GM21360 (cell line): ENCODE results near the gene SV2B.

Experiments used
- ATAC-seq: cut with Tn5 transposase; IDR thresholded peaks from one replicate; pipeline ENCODE4 v1.9.1; 2021; ENCODE audit warnings: mild to moderate bottlenecking, moderate library complexity; ENCODE audit not compliant: unreplicated experiment

The SV2B gene

DNA sequence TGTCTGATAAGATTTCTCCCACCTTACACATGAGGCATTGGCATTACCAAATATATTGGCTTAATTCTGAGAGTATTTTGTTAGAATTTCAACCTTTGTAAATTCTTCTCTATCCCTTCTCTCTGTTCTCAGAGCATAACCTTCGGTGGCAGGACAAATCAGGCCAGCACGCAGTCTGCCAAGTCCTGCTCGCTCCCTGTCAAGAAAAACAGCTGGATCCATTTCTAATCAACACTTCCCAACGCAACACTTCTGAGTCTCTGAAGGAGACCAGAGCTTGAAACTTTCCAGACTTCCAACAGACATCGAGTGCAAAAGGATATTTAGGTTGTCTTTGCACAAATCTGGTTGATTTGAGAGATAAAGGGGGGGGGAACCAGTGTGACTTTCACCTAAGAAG, 125.7 kb downstream of the SV2B start:
- no peak for ATAC-seq

DNA sequence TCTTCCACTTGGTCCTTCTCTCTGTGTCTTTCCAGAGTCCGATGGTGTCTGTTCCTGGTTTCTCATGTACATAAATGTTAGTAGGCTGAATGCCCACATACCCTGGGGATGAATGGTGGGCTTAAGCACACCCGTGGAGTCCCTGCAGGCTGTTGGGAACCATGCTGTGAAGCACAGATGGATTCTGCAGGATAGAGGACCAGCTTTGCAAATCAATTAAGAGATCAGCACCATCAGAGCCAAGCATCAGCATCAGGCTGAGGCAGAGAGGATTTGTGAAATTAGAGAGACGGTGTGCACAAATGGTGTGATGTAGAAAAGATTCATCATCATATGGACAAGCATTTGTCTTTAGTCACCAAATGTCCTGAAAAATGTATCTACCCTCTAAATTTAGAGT, 127.1 kb downstream of the SV2B start:
- no peak for ATAC-seq

DNA sequence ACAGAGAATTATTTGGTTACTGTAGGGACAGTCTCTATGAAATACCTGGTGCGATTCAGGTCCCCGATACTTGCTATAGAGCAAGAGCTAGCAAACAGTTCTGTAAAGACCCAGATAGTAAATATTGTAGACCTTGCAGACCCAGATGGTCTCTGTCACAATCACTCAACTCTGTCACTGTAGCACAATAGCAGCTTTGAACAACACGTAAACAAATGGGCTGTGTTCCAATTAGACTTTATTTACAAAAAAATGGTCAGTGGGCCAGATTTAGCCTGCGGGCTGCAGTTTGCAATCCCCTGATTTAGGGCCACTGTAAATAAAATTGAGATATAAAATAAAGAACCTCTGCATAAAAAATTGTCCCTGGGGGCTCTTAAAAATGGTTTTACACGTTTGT, 127.7 kb downstream of the SV2B start:
- ATAC-seq: no peak

DNA sequence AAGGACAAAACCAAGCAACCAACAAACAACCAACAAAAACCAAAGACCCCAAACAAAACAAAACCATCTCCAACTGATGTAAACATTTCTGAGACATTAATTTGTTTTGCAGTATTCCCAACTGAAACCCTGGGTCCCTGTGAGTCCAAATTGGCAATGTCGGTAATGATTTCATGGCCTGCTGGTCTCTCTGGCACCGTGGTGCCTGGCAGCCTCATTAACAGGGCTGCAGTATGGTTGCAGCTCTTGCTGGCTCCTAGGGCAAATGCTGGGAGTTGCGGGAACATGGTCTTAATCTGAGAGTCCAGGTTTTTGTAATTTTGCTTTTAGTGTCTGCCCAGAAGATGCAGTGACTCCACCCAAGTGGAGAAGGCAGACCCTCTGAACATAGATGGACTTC, 128.3 kb downstream of the SV2B start:
- no peak for ATAC-seq

DNA sequence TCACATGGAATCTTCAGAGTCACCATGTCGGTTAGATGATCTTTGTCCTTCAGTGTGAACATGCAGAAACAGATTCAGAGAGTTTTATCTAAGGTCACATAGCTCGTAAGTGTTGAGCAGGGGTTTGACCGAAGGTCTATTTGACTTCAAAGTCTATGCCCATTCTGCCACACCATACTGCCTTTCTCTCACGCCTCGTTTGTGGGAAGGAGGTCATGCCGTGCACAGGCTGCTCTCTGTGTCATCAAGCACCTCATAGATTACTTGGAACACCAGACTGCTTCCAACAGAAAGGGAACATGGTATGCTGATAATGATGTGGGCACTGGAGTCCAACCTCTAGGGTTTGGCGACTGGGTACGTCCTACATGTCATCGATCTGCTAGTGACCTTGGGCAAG, 128.8 kb downstream of the SV2B start:
- ATAC-seq: no peak

DNA sequence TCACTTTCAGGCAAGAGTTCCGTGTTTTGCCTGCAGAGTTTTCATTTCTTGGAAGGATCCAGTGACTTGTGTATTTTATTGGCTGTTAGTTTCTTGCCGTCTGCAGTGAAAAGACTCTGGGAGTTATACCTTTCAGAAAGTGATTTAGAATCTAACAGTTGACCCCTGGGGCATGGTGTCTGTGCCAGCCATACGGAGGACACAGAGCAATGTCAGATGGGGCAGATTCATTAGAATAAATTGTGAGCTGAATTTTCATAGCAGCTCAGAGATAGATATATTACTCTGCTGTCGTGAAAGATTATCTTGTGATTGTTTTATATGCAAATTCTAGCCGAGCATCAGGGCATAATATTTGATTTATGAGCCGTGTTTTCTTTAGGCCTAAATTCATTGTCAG, 131.6 kb downstream of the SV2B start:
- no peak for ATAC-seq

DNA sequence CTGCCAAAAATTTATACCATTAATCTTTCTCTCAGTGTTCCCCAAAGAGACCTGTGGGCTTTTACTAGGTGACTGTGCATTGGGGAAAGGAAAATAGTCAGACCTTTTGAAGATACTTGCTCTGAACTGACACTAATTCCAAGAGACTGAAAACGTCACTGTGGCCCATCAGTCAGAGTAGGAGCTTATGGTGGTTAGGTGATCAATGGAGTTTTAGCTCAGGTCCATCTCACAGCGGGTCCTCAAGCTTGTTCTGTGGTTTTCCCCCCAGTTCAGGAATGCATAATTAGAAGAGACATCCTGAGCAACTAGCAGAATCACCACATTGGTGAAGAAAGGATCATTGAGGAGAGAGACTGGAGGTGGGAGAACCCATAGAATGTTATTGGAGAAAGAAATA, 134.7 kb downstream of the SV2B start:
- ATAC-seq: no peak

DNA sequence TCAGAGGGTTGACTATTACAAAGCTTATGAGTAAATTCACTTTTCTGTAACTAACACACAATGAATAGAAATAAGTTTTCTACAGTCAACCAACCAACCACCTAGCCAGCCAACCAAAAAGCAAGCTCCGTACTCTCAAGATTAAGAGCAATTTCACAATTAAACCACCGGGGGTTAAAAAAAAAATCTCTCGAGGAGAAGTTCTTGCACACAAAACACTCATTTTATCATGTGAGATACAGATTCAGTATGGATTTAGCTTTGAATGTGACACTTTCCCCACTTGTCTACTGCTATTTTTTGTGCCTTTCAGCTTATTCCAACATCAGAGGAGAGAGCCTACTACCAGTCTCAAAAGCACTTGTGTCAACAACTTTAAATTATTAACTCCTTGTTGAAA, 135.3 kb downstream of the SV2B start:
- no peak for ATAC-seq

DNA sequence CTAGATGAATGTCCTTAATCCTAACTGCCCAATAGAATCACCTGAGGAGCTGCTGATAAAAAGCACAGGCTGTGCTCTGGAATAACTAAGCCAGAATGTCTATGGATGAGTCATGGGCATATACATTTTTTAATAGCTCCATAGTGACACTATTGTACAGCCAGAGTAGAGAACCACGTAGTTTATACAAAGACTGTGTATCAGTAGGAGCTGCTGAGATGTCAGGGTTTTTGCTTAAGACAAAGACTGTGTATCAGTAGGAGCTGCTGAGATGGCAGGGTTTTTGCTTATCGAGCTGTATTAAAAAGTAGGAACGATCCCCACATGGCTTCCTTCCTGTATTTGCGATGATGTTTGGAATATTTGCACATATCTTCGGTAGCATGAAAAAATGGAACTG, 137.4 kb downstream of the SV2B start:
- no peak for ATAC-seq

DNA sequence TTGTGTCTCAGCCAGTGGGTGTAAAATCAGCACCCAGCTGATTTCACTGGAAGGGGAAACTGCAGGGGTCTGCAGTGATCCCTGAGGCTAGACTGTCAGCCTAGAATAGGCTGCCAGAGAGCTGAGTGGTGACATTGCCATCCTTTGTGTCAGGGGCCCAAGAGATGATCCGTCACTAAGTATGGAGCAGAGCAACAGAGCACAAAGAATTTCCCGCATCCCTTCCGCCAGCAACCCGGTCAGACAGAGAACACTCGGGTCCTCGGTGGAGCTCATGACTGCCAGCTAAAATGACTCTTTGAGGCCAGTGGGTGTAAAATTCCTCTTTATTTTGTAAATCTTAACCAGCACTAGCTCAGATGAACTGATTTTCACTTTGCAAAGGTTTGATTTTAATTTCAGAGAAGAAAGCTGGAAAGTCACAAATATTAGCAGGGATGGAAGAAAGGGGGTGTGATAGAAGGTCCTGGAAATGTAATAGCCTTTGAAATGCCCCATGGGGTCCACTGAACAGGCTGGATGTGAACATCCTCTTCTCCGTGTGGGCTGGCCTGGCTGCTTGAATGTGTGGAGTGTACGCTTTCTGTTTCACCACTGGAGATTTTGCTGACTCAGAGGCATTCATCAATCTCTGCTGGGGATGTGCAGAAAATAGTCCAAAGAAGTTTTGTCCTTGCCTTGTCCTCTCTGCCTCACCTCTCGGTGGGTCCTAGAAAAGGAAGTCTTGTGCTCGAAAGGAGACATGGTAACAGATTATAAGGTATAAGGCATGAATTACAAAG, 138.8 kb downstream of the SV2B start:
- no peak for ATAC-seq

DNA sequence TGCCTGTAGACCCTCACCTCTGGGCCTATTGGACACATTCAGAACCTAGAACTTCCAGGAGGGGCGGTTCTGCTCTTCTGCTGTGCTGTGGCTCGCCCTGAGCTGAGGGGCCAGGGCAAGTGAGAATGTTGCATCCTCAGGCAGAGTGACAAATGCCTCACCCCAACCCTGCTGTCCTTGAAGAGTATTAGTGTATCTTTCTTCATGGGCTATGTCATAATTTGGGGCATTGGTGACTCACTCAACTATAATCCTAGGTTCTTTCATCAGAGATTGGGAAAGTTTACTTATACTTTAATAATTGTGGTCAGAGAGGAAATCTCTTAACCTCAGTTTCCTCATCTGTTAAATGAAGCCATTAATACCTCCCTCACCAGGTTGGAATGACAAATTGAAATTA, 143.8 kb downstream of the SV2B start:
- no peak for ATAC-seq

DNA sequence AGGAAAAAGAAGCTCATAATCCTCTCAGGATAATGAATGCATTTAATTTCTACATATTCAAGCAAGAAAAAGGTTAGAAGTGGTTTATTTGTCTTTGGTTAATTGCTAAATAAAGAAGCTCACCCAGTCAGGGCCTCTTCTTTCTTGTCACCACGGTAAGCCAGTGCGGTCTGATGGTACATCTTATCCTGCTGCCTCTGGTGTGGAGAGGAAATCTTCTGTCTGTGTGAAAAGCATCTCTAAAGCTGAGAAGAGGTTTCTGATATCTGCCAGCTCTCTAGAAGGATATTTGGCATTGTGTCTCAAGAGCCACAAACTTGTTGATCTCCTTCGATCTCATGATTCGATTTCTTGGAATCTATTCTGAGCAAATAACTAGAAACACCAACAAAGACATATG, 144.9 kb downstream of the SV2B start:
- ATAC-seq: no peak

DNA sequence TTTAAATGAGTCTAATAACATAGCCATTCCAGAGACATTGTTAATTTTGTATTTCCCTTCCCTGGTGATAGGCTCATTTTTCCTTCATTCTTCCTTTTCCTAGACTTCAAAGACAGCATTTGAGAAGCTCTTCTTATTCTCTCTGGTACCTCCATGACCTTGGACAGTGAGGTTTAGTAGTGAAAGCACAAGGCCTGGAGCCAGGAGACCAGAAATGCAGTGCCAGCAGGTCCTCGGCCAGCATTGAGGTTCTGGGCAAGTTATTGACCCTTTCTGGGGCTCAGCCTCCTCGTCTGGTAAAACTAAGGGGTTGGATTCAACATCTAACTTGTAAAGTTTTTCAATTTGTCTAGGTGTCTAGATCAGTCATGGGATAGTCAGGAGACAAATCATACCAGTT, 146.9 kb downstream of the SV2B start:
- ATAC-seq: no peak

DNA sequence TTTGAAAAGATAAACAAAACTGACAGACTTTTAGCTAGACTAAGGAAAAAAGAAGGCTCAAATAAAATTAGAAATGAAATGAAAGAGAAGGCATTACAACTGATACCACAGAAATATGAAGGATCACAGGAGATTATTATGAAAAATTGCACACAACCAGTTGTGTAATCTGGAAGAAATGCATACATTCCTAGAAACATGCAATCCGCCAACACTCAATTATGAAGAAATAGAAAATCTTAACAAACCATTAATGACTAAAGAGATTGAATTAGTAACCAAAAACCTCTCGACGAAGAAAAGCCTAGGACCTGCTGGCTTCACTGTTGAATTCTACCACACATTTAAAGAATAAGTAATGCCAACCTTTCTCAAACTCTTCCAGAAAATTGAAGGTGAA, 149.5 kb downstream of the SV2B start:
- ATAC-seq: no peak

DNA sequence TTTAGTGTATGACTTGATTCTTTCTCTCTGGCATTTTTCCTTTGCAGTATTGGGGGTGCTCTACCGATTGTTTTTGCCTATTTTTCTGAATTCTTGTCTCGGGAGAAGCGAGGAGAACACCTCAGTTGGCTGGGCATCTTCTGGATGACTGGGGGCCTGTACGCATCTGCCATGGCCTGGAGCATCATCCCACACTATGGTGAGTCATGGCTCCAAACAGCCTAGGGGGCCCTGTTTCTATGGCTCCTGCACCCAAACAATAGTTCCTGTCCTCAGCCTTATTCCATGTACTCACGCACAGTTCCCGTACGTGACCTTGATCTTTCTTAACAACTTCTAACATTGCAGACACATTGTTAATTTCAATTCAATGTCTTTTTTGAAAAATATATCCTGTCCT, 152.3 kb downstream of the SV2B start:
- no peak for ATAC-seq

DNA sequence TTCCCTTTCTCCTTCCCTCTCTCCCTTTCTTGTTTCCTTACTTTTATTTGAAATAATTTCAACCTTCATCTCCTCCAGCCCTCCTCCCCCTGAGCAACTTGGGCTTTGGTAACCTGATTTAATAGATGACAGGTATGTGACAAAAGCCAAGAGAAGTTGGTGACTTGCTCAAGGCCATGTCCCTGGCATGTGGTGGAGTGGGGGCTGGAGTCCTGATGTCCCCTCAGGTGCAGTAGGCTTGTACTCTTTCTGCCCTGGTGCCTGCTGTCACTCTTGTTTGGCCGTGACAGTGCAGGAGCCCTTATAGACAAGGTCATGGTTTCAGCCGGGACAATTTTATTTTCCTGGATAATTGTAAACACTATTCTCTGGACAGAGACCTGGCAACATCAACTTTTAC, 152.7 kb downstream of the SV2B start:
- no peak for ATAC-seq

DNA sequence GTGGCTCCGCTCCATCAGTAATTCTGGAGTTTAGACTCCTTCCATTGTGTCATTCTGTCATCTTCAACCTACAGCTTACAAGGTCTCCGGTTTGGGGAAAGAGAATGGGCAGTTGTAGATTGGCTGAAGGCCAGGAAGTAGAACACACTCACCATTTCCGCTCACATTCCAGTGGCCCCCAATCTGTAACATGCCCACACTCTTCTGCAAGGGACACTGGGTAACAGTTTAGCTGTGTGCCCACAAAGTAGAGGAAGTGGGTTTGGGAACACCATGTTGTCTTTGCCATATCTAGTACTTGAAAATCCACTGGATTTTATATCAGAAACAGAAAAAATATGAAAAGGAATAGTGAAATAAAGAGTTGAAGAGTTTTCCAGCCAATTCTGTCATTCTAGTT, 153.5 kb downstream of the SV2B start:
- no peak for ATAC-seq

DNA sequence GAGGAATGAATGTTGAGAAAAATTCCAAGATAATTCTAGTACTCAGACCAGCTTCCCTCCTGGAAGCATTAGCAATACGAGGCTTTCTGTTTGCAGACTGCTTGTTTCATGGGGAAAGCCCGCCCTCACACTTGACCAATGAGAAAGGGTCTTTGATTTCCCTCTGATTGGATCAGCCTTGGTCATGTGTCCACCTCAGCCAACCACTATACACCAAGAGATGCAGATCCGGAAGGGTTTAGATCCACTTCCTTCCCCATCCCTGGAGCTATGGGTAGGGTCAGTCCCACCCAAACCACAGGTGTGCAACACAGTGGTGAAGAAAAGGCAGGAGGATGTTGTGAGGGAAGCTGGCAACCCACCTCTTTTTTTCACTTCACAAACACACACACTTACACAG, 154.7 kb downstream of the SV2B start:
- no peak for ATAC-seq

DNA sequence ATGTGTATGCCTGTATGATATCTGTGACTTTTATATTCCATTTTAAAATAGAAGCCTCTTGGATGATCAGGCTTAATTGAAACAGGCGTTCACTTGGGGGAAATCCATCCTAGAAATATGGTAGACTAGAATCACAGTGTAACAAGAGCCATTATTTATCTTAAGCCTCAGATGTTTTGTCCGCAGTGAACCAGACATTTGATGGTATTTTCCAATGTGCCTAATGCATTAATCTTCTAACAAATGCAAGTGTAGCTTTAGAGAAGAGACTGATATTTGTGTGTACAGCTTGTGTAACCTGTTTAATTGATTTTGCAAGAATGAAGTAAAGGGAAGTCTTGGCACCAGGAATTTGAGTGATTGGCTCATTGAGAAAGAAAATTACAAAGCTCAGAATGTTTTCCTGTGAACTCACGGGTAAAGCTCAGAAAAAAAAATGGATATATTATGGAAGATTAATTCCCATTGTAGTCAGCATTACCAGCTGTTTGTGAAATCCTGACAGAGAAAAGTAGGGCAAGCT, 155.7 kb downstream of the SV2B start:
- no peak for ATAC-seq

DNA sequence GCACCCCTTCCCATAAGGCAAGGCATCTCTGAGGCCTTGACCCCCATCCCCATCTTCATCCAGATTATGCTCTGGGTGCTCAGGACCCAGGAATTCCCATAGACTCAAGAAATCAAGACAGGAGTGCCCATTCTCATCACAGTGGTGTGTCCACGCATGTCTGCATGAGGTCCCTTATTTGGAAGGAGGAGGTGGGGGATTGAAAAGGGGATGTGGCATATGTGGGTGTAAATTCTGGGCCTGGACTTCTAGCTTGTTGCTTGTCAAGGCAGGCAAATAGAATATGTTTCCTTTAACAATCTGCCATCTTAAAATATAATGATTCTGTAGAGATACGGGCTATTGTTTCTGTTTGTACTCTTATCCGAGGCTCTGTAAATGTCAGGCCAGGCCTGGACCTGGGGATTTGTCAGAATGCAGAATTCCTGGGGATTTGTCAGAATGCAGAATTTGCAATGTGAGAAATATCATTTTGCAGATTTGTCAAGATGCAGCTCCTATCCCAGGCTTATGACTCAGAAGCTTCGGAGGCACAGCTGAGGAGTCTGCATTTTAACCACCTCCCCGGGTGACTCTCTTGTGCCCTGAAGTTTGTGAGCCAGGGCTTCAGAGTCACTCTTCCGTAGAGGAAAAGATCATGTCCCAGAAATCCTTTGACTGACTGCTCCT, 157.8 kb downstream of the SV2B start:
- ATAC-seq: no peak

DNA sequence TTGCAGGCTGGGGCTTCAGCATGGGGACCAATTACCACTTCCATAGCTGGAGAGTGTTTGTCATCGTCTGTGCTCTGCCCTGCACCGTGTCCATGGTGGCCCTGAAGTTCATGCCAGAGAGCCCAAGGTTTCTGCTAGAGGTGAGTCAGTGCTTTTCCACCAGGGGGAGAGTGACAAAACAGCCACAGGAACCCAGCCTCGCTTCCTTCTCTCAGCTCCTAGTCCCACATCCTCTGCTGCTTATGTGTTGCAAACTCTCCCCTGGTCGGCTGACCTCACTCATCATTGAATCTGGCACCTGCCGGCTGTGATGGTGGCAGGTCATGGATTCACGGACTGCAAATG, 158.3 kb downstream of the SV2B start:
- no peak for ATAC-seq

DNA sequence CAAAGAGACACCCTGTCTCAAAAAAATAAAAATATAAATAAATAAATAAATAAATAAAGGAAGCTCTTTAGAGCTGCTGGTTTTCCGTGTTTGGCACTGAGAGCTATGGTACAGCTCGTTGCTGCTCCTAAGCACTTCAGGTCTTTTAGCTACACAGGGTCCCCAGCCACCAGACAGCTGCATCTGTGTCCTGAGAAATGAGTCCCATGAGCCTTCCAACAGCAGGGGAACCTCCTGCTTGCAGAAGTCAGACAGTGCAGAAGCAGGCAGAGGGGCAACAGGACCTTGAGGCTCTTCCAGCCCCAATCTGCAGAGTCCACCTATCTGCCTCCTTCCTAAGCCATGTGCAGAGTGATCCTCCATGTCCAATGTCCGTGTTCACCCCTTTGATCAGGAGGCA, 159.0 kb downstream of the SV2B start:
- no peak for ATAC-seq

DNA sequence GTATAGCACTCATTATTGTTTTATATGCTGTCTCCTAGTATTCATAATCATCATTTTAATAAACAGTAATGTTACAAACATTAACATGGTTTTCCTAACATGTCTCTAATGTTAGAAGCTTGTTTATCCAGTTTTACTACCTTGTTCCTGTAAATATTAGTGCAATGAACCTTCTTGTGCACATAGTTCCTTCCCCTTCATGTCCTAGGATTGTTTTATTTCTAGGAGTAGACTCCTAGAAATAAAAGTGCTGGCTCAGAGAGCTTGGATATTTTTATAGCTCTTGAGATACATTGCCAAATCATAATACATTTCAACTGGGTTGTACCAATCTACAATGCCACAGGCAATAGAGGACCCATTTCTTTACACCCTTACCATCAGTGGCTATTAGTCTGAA, 161.3 kb downstream of the SV2B start:
- no peak for ATAC-seq
